NCI-H128 (cell line): ENCODE data around the gene ACKR4.
"Not testable (repeated sequence)": the region's sequence is repeated elsewhere in the genome, so short reads cannot be mapped to it uniquely, and the experiment has no call there.

ENCODE experiments used
- DNase-seq: peaks from one replicate; lab custom pipeline; 2025; ENCODE audit not compliant: unreplicated experiment; lab: John Stamatoyannopoulos, UW

Gene ACKR4

GRCh38 chr3:132596816-132597433 lies at the start of gene ACKR4:
Gene ACKR4 (plus strand): TSS chr3:132597270. CDS start chr3:132600398, 3,128 bp downstream.
- no peak for DNase-seq

GRCh38 chr3:132549169-132549568 lies 47.9 kb upstream of the ACKR4 start:
- no peak for DNase-seq

GRCh38 chr3:132549890-132550578 lies 47.0 kb upstream of the ACKR4 start:
- no peak for DNase-seq

GRCh38 chr3:132550579-132551305 lies 46.3 kb upstream of the ACKR4 start:
- no peak for DNase-seq

- DNase-seq = no peak
Observed at GRCh38 chr3:132553826-132554225, 43.2 kb upstream of the ACKR4 start.

- DNase-seq = peak; percentile 33
Observed at GRCh38 chr3:132554437-132554836, 42.6 kb upstream of the ACKR4 start.

- DNase-seq = no peak
Observed at GRCh38 chr3:132555306-132556035, 41.6 kb upstream of the ACKR4 start.

GRCh38 chr3:132556036-132556386 lies 41.1 kb upstream of the ACKR4 start:
- not testable (repeated sequence) for DNase-seq

GRCh38 chr3:132556508-132557159 lies 40.4 kb upstream of the ACKR4 start:
- no peak for DNase-seq

GRCh38 chr3:132561003-132561402 lies 36.1 kb upstream of the ACKR4 start:
- peak; percentile 79 for DNase-seq

- DNase-seq = no peak
Observed at GRCh38 chr3:132563420-132564069, 33.5 kb upstream of the ACKR4 start.

GRCh38 chr3:132564070-132564465 lies 33.0 kb upstream of the ACKR4 start:
- no peak for DNase-seq

GRCh38 chr3:132568422-132568821 lies 28.6 kb upstream of the ACKR4 start:
- DNase-seq = no peak

- DNase-seq = no peak
Observed at GRCh38 chr3:132569153-132569552, 27.9 kb upstream of the ACKR4 start.

GRCh38 chr3:132569580-132569979 lies 27.5 kb upstream of the ACKR4 start:
- no peak for DNase-seq

- no peak for DNase-seq
Observed at GRCh38 chr3:132570016-132570415, 27.1 kb upstream of the ACKR4 start.

GRCh38 chr3:132573797-132574211 lies 23.3 kb upstream of the ACKR4 start:
- no peak for DNase-seq

GRCh38 chr3:132587401-132587800 lies 9.7 kb upstream of the ACKR4 start:
- DNase-seq = no peak

- no peak for DNase-seq
Observed at GRCh38 chr3:132592216-132592615, 4.9 kb upstream of the ACKR4 start.

GRCh38 chr3:132593241-132593946 lies 3.7 kb upstream of the ACKR4 start:
- no peak for DNase-seq
